Stomach (tissue), 9 donors: ENCODE measurements around the gene ROCK2. TPM values are rescaled to one million over a fixed set of nuclear protein-coding genes. Genes with fewer than 3 reads are reported as not detected.
"Not testable (repeated sequence)": the region's sequence is repeated elsewhere in the genome, so short reads cannot be mapped to it uniquely, and the experiment has no call there.

Experiments
- DNase-seq, 2 donors: peaks; one replicate each; pipeline versions ENCODE4 v3.0.0 to v3.0.0-alpha.2; 2013 to 2019
- H3K27ac ChIP-seq, 5 donors: fragments of 200-600 bp in 4 of 5; sonication (generic) in 4 of 5; one replicate each; pipeline ENCODE4 v1.5.1; 2013 to 2019; ENCODE audit warnings: mild to moderate bottlenecking in 1 of 5, moderate library complexity in 1 of 5
- H3K27me3 ChIP-seq, 3 donors: fragments of 200-600 bp; sonication (generic); one replicate each; pipeline ENCODE4 v1.5.1; 2017 to 2019; ENCODE audit warnings: mixed run types in 1 of 3
- H3K36me3 ChIP-seq, 4 donors: fragments of 200-600 bp; sonication (generic); 1 replicate in 3 of 4; 2 replicates in 1 of 4; pipeline ENCODE4 v1.5.1; 2016 to 2019
- H3K4me1 ChIP-seq, 4 donors: fragments of 200-600 bp; sonication (generic); one replicate each; pipeline ENCODE4 v1.5.1; 2016 to 2019
- H3K4me3 ChIP-seq, 4 donors: fragments of 200-600 bp; sonication (generic) in 3 of 4; one replicate each; pipeline ENCODE4 v1.5.1; 2016 to 2019; ENCODE audit warnings: mild to moderate bottlenecking in 1 of 4
- H3K9me3 ChIP-seq, 4 donors: fragments of 200-600 bp; sonication (generic); one replicate each; pipeline ENCODE4 v1.5.1; 2016 to 2019
- CTCF ChIP-seq, 7 experiments: fragments of 450-650 bp in 4 of 7; fragments of 200-600 bp in 3 of 7; sonication (generic) in 3 of 7; IDR thresholded peaks; one replicate each; pipeline ENCODE4 v1.5.1; 2016 to 2019; ENCODE audit warnings: antibody characterized with exemption in 7 of 7, control low read depth in 2 of 7, mild to moderate bottlenecking in 1 of 7
- EP300 ChIP-seq: sonication (generic); formaldehyde crosslinking; IDR thresholded peaks from one replicate; pipeline ENCODE4 v1.6.1; 2017; ENCODE audit warnings: antibody characterized with exemption
- POLR2A ChIP-seq, 4 donors: fragments of 450-650 bp; IDR thresholded peaks; one replicate each; pipeline ENCODE4 v1.6.1; 2016; ENCODE audit warnings: antibody characterized with exemption in 4 of 4, control low read depth in 2 of 4, mild to moderate bottlenecking in 1 of 4, moderate library complexity in 1 of 4
- POLR2AphosphoS5 ChIP-seq, 3 donors: sonication (generic); formaldehyde crosslinking; IDR thresholded peaks; one replicate each; pipeline ENCODE4 v1.6.1; 2016; ENCODE audit warnings: antibody characterized with exemption in 3 of 3
- WGBS, 5 donors: extraction: QIAGEN DNeasy Blood & Tissue Kit in 3 of 5; methylation state at CpG; one replicate each; pipeline versions ENCODE4 v1.1.5 to v1.1.7; 2013 to 2018; 5-methylcytosine and 5-hydroxymethylcytosine counted together
- intact Hi-C: fragments of 100-400 bp; cut with DNase I; formaldehyde crosslinking; loops from one replicate; pipeline ENCODE4 v1.15.1; 2023; ENCODE audit warnings: low total_unique reads
- polyA plus RNA-seq, 3 donors: library from polyadenylated mRNA; stranded (reverse); fragments of 200-250 nt; gene quantifications; one replicate each; pipeline ENCODE4 v1.2.3, GENCODE V29; 2013
- total RNA-seq, 5 donors: library from RNA; depleted of rRNA; stranded (reverse); fragments of >200 nt; gene quantifications; one replicate each; pipeline versions ENCODE4 v1.1.0 to v1.2.3, GENCODE V29; 2014 to 2016
- donor health status: healthy with polysubstance abuse.
- donor health status: Bipolar disorder and iron deficiency.
- donor health status: healthy.

The ROCK2 gene
- total and polyA plus RNA-seq, 8 donors = 5.6 to 113 (median 35.9) TPM

DNA sequence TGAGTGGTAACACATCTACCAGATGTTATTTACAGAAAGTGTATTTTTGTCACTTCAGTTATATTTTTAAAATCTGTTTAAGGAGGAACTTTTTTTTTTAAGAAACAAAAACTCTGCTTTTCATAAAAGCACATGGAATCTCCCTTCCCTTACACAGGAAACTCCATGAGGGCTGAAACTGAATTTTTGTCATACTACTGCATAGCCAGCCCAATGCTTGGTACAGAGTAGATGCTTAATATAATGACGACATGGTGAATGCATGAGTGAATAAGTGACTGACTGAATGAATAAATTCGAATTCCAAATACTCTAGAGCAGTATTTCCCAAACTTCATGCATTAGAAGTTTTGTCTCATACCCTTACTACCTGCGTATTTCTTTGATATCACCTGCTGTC, 86.5 kb downstream of the ROCK2 start:
- TF ChIP-seq POLR2A (IDR thresholded peaks at IDR 0.05) = no peak
- no peak for TF ChIP-seq EP300
- no peak for TF ChIP-seq CTCF (IDR thresholded peaks at IDR 0.05)
- no peak for TF ChIP-seq POLR2AphosphoS5 (IDR thresholded peaks at IDR 0.05)
- no peak for DNase-seq
- H3K27ac ChIP-seq = no peak overlapping the region
- H3K27me3 ChIP-seq = no peaks in the 10 kb centered on the region
- 84 to 93% (median 91%) methylated on average over 3 of the region's 3 CpGs for WGBS, 5 donors
- peaks cover 4 to 13% (median 6%) of the 10 kb centered on the region in 4 donors for H3K36me3 ChIP-seq
- H3K4me1 ChIP-seq = peaks cover 4 to 31% (median 12%) of the 10 kb centered on the region in 4 donors
- no peaks in the 10 kb centered on the region for H3K9me3 ChIP-seq
- no peak overlapping the region for H3K4me3 ChIP-seq
- intact Hi-C loops = no loop called here

GRCh38 chr2:11257078-11257477, 87.4 kb downstream of the ROCK2 start:
- TF ChIP-seq POLR2A (IDR thresholded peaks at IDR 0.05) (no peak), CTCF (IDR thresholded peaks at IDR 0.05) (no peak), POLR2AphosphoS5 (IDR thresholded peaks at IDR 0.05) (no peak), EP300 (no peak)
- H3K4me1 ChIP-seq = peaks cover 4 to 30% (median 13%) of the 10 kb centered on the region in 4 donors
- WGBS, 5 donors = 93 to 98% (median 96%) methylated on average over 16 of the region's 16 CpGs
- H3K36me3 ChIP-seq = peaks cover 4 to 13% (median 6%) of the 10 kb centered on the region in 4 donors
- no peaks in the 10 kb centered on the region for H3K27me3 ChIP-seq
- intact Hi-C loops = no loop called here
- H3K4me3 ChIP-seq = no peak overlapping the region
- H3K9me3 ChIP-seq = no peaks in the 10 kb centered on the region
- no peak for DNase-seq
- no peak overlapping the region for H3K27ac ChIP-seq

- TF ChIP-seq POLR2A (IDR thresholded peaks at IDR 0.05) = no peak
- TF ChIP-seq POLR2AphosphoS5 (IDR thresholded peaks at IDR 0.05) = no peak
- TF ChIP-seq CTCF (IDR thresholded peaks at IDR 0.05) = no peak
- Histone ChIP-seq H3K27ac (no peak overlapping the region), H3K36me3 (peaks cover 4 to 13% (median 6%) of the 10 kb centered on the region in 4 donors), H3K4me1 (peaks cover 0 to 25% (median 13%) of the 10 kb centered on the region in 4 donors), H3K27me3 (no peaks in the 10 kb centered on the region), H3K4me3 (no peak overlapping the region), H3K9me3 (no peaks in the 10 kb centered on the region)
- WGBS, 5 donors = 89 to 96% (median 93%) methylated on average over 7 of the region's 7 CpGs
- intact Hi-C loops = no loop called here
- no peak for DNase-seq
Measured at GRCh38 chr2:11256166-11256565, 88.3 kb downstream of the ROCK2 start.

DNA sequence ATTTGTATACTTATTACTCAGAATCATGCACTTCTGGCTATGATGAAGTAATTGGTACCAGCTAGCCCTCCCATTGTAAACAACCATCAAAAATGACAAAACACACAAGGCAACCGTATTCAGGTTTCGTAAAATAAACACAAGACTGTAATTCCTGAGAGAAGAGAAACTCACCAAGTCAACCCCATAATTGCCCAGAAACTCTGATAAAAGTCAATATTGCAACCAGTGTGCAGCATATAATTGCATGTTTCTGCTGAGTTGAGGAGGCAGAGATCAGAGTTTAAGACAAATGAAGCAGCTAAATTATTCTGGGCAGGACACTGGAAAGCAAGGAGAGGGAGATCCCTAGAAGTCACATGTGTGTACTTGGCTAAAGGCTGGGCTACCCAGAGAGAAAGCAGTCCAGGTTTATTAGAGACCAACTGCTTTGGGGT, 90.3 kb downstream of the ROCK2 start:
- peak in 1 of 2 donors; percentile 33 for DNase-seq
- WGBS, 5 donors = 33 to 51% (median 46%) methylated on average over 2 of the region's 2 CpGs
- no peak overlapping the region for H3K4me3 ChIP-seq
- peaks cover 0 to 28% (median 17%) of the 10 kb centered on the region in 4 donors for H3K4me1 ChIP-seq
- H3K27ac ChIP-seq = no peak overlapping the region
- intact Hi-C loops = no loop called here
- H3K36me3 ChIP-seq = peaks cover 4 to 15% (median 8%) of the 10 kb centered on the region in 4 donors
- H3K9me3 ChIP-seq = no peaks in the 10 kb centered on the region
- TF ChIP-seq POLR2AphosphoS5 (IDR thresholded peaks at IDR 0.05) = no peak
- no peak for TF ChIP-seq CTCF (IDR thresholded peaks at IDR 0.05)
- TF ChIP-seq POLR2A (IDR thresholded peaks at IDR 0.05) = no peak
- no peaks in the 10 kb centered on the region for H3K27me3 ChIP-seq

GRCh38 chr2:11252458-11252857, 92.0 kb downstream of the ROCK2 start:
- Histone ChIP-seq H3K36me3 (peaks cover 4 to 27% (median 21%) of the 10 kb centered on the region in 4 donors), H3K4me1 (peaks cover 0 to 28% (median 17%) of the 10 kb centered on the region in 4 donors)
- DNase-seq, intact Hi-C loops, H3K4me3 ChIP-seq, H3K9me3 ChIP-seq, H3K27me3 ChIP-seq, H3K27ac ChIP-seq: not testable (repeated sequence)
- 93 to 98% (median 97%) methylated on average over 4 of the region's 4 CpGs for WGBS, 5 donors
